WERI-Rb-1 (cell line): Measurements from ENCODE around the gene MRTO4.
"Not testable (repeated sequence)": the region's sequence is repeated elsewhere in the genome, so short reads cannot be mapped to it uniquely, and the experiment has no call there.

Experiments
- DNase-seq: peaks from one replicate; pipeline ENCODE4 v3.0.0-alpha.2; 2020
- H3K27ac ChIP-seq: fragments of 250-450 bp; sonication (Bioruptor Pico); 2 replicates; pipeline ENCODE4 v1.5.1; 2020; ENCODE audit warnings: mild to moderate bottlenecking, moderate library complexity
- H3K27me3 ChIP-seq: fragments of 250-450 bp; sonication (Bioruptor Pico); 2 replicates; pipeline ENCODE4 v1.5.1; 2021; ENCODE audit warnings: mild to moderate bottlenecking, low read depth, moderate library complexity; ENCODE audit not compliant: insufficient read depth, severe bottlenecking
- H3K36me3 ChIP-seq: fragments of 250-450 bp; sonication (Bioruptor Pico); 2 replicates; pipeline ENCODE4 v1.5.1; 2020; ENCODE audit warnings: mild to moderate bottlenecking, moderate library complexity
- H3K4me3 ChIP-seq: 2 replicates; pipeline ENCODE4 v1.5.1; 2011; ENCODE audit warnings: low read depth, mild to moderate bottlenecking, control low read depth, low read length
- H3K9me3 ChIP-seq: fragments of 250-450 bp; sonication (Bioruptor Pico); 2 replicates; pipeline ENCODE4 v1.5.1; 2021; ENCODE audit warnings: mild to moderate bottlenecking, moderate library complexity; ENCODE audit not compliant: severe bottlenecking
- CTCF ChIP-seq: IDR thresholded peaks from 2 replicates; pipeline ENCODE4 v1.5.1; 2011; ENCODE audit warnings: low read depth, mild to moderate bottlenecking, control low read depth, inconsistent platforms, low read length

MRTO4 gene

GRCh38 chr1:19262047-19262446, 10.4 kb downstream of the MRTO4 start:
- DNase-seq, result no peak
- H3K9me3 ChIP-seq, result no peaks in the 10 kb centered on the region
- H3K27me3 ChIP-seq, result no peaks in the 10 kb centered on the region
- no peak for TF ChIP-seq CTCF
- peaks cover 38% of the 10 kb centered on the region for H3K36me3 ChIP-seq
- H3K27ac ChIP-seq, result no peak overlapping the region
- no peak overlapping the region for H3K4me3 ChIP-seq

GRCh38 chr1:19262744-19263143, 11.1 kb downstream of the MRTO4 start:
- Histone ChIP-seq H3K4me3 (no peak overlapping the region), H3K27ac (no peak overlapping the region), H3K9me3 (no peaks in the 10 kb centered on the region), H3K36me3 (peaks cover 31% of the 10 kb centered on the region), H3K27me3 (no peaks in the 10 kb centered on the region)
- no peak for TF ChIP-seq CTCF
- no peak for DNase-seq

GRCh38 chr1:19268445-19268844, 16.8 kb downstream of the MRTO4 start:
- H3K27me3 ChIP-seq, result no peaks in the 10 kb centered on the region
- no peak overlapping the region for H3K27ac ChIP-seq
- no peaks in the 10 kb centered on the region for H3K9me3 ChIP-seq
- no peak overlapping the region for H3K4me3 ChIP-seq
- TF ChIP-seq CTCF, result no peak
- no peak for DNase-seq
- H3K36me3 ChIP-seq, result peaks cover 3% of the 10 kb centered on the region; the same call in 1 of the 2 replicates

- H3K36me3 ChIP-seq, H3K9me3 ChIP-seq, H3K27ac ChIP-seq, H3K27me3 ChIP-seq, H3K4me3 ChIP-seq, DNase-seq: not testable (repeated sequence)
Observed at GRCh38 chr1:19269427-19270342, 18.1 kb downstream of the MRTO4 start.

- not testable (repeated sequence) for H3K27ac ChIP-seq, H3K9me3 ChIP-seq, H3K4me3 ChIP-seq, H3K27me3 ChIP-seq, DNase-seq, H3K36me3 ChIP-seq
Observed at GRCh38 chr1:19270343-19270730, 18.7 kb downstream of the MRTO4 start.

- TF ChIP-seq CTCF, result no peak
- no peak overlapping the region for H3K27ac ChIP-seq
- no peak for DNase-seq
- H3K4me3 ChIP-seq, result no peak overlapping the region
- peaks cover 4% of the 10 kb centered on the region; the same call in 1 of the 2 replicates for H3K36me3 ChIP-seq
- H3K9me3 ChIP-seq, result no peaks in the 10 kb centered on the region
- no peaks in the 10 kb centered on the region for H3K27me3 ChIP-seq
Observed at GRCh38 chr1:19272064-19272463, 20.5 kb downstream of the MRTO4 start.
